ENCODE measurements around the gene MISP3.

The MISP3 gene

GRCh38 chr19:14080887-14081796 lies 8.6 kb downstream of the MISP3 start:
- peak; percentile 100 for DNase-seq (ENCODE audit: low spot score)

DNA sequence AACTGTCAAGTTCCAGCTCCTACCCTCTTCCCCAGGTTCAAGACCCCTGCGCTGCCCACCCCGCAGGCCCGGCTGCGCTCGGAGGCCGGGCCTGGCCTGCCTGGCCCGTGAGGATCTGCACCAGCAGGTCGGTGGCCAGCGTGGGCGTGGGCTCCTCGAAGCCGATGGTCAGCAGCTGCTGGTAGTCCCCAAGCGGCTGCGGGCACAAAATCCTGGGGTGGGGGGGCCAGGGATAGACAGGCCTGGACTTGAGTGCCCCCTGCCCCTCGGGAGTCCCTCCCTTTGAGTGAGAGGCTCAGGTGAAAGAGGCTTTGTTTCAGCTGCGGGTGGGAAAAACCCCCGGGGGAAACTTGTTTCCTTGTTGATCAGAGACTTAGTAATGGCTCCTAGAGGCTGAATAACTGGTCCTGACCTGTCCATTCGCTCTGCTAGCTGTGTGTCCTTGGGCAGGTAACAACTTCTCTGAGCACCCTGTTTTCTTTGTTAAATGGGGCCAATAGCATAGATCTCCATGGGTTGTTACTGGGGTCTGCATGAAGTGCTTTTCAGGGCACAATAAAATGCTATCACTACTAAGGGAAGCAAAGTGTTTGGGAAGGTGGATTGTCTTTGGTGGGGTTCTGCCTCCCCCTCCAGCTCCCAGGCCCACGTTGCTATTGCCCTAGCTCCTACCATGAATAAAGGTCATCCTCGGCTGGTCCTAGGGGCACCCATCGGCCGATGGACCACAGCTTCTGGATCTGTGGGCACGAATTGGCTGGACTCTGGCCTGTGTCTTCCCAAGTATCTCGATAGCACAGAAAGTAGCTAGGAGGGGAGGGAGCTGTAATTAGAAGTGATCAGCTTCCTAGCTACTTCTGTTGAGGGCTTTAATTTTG lies 9.4 kb downstream of the MISP3 start:
- no peak for DNase-seq (ENCODE audit: low spot score)

- DNase-seq (ENCODE audit: low spot score) = no peak
Observed at GRCh38 chr19:14082675-14082960, 10.0 kb downstream of the MISP3 start.

DNA sequence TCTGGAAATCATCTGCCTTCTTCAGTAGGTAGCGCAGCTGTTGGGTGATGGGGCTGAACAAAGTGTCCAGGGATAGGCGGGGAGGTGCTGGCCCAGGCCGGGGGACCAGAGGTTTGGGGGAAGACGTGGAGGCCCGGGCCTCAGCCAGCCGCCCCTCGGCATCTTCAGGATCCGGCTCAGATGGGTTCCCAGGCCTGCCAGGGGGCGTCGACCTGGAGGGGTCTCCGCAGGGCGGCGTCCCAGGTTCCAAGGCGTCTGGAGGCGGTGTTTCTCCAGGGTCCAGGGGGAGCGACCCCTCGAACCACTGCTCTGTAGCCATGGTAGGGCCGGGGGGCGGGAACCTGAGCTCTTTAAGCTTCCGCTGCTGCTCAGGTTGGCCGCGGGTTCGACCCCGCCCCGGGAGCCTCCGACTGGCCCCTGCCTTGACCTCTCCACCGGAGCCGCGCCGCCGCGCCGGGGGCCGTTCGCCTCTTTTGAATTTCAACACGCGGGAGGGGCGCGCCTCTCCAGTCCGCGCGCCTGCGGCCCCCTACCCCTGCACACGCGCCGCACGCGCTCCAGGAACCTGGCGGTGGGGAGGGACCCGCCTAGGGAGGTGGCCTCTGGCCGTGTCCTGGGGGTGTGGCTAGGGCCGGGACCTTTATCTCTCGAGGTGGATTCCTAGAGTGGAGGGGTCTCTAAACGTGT lies 12.9 kb downstream of the MISP3 start, which contains the start of gene C19orf67:
Gene C19orf67, minus strand, starts transcription at position 475 of the 687 bp plus-strand sequence. Its CDS starts 156 bp downstream, at position 319.
- no peak for DNase-seq (ENCODE audit: low spot score)

GRCh38 chr19:14086098-14086497 lies 13.5 kb downstream of the MISP3 start:
- DNase-seq (ENCODE audit: low spot score) = no peak

- no peak for DNase-seq (ENCODE audit: low spot score)
Observed at GRCh38 chr19:14088634-14089411, 16.2 kb downstream of the MISP3 start.

DNA sequence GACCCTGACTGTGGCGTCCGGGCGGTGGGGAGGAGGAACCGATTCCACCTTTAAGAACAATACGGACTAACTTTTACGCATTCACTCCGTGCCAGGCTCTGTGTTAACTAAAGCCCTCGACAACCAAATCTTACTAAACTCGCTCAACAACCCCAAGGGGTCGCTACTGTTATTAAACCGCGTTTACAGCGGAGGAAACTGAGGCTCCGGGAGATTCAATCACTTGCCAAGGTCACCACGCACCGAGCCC lies 16.8 kb downstream of the MISP3 start:
- DNase-seq (ENCODE audit: low spot score) = no peak

- no peak for DNase-seq (ENCODE audit: low spot score)
Observed at GRCh38 chr19:14089662-14090508, 17.3 kb downstream of the MISP3 start.

GRCh38 chr19:14090509-14091080 lies 18.0 kb downstream of the MISP3 start, which contains the start of gene SAMD1:
SAMD1 (minus strand) TSS chr19:14090751.
- peak; percentile 71 for DNase-seq (ENCODE audit: low spot score)

DNA sequence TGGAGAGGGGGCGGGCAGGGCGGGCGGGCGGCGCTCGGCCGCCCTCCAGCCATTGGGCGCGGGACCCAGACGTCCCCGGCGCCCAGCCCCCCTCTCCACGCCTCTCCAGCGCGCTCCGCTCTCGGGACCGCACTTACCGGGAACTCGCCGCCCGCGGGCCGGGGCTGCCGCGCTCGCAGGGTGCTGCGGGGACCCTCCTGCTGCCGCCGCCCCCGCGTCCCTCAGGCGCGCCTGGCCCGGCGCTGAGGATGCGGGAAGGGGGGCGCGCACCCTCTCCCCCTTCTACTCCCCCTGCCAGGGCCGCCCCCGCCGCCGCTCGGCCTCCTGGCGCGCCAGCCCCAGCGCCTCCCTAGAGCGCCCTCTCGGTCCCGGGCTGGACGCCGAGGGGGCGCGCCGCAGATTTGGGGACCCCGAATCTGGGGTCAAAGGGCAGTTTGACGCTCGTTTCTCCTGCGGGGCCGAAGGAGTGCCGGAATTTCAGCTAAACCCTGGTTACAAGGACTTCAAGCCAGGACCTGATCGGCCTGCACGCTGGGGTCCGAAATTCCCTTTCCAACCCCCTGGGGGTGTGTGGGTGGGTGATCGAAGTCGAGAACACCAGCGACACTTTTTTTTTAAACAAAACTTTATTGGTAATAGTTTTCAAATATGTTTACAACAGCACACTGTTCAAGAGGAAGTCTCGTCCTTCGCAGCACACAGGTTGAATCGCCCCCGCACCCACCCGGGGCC lies 18.7 kb downstream of the MISP3 start:
- DNase-seq (ENCODE audit: low spot score) = no peak

DNA sequence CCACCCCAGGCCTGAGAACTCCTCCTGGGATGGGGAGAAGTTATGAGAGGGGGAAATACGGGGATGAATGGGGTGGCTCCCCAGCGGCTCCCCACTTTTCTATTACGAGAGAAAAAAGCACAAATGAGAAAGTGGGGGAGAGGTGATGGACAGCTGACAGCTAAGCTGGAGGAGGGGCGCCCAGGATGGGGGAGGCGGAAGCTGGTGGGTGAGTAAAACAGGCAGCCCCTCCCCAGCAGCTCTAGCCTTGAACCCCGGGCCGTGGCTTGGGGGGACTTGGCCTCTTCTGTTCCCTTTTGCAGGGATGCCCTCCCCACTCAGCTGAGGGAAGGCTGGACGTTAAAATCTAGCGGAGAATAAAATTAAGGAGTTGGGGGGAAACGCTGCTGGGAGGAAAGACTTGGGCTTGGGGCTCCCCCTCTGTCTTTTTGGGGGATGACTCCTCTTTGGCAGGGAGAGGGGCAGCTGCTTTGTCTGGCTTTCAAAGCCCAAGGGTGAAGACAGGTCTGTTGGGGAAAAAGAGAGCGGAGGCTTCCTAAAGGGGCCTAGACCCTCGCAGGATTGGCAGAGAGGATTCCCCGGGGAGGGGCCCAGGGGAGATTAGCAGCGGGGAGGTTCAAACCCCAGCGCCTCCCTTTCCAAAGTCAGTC lies 19.4 kb downstream of the MISP3 start:
- no peak for DNase-seq (ENCODE audit: low spot score)

DNA sequence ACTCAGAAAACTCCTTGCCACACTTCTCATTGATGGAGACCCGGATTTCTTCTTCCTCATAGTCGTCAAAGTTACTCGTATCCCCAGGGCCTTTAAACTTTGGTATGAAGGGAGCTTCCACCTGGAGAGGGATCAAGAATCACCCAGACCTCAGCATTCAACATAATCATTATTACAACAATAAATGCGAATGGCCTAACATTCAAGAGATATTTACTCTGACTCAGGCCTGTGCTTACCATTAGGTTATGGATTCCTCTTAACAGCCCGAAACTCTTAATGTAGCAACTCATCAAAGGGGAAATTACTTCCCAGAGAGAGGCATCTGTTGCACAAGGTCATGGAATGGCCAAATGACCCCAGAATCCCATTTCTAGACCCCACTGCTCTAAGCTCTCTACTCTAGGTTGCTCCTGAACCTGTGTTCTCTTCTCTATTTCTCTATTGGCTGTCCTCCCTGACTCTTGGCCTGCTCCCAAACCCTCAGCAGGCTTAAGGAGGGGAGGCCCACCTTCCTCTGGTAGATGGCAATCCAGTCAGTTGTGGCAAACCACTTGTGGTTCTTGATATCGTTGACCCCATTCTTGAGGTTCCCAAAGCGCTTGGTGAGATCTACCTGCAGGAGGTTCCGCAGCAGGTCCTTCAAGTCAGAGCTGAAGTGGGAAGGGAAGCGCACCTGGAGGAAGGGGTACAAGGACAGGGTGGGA lies 20.7 kb downstream of the MISP3 start:
- DNase-seq (ENCODE audit: low spot score) = no peak

DNA sequence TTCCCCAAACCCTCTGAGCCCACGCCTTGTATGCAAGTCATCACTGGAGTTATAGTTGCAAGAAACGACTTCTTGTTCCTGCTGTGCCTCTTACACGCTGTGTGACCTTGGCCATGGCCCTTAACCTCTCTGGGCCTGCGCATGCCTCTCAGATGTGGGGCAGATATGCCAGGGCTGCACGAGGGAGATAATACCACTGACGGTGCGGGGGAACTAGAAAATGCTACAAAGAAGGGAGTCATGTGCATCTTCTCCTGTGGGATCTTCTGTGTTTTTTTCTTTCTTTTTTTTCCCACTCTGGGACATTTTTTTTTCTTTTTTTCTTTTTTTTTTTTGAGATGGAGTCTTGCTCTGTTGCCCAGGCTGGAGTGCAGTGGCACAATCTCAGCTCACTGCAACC lies 22.3 kb downstream of the MISP3 start:
- no peak for DNase-seq (ENCODE audit: low spot score)

DNA sequence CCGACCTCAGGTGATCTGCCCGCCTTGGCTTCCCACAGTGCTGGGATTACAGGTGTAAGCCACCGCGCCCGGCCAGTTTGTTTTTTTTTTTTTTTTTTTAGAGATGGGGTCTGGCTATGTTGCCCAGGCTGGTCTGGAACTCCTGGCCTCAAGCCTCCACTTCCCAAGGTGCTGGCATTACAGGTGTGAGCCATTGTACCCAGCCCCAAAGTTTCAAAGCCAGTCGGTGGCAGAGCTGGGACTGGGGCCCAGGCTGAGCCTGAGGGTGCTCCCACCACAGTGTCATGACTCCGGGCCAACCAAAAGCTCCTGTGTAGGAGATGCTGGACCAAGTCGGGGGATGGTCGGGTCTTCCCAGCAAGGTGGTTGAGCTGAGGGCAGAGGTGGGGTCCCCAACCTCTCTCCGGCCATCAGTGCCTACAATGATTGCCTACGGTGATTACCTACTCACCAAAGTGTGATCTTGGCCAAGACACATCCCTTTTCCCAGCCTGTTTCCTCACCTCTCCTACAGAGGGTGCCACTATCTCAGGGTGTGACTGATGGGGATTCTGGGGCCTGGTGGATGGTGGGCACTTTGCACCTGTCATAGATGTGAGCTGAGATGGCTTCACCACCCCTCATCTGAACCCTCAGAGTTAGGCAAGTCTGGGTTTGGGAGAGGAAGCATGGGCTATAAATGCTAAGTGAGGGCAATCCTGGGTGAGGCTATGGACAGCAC lies 23.8 kb downstream of the MISP3 start:
- no peak for DNase-seq (ENCODE audit: low spot score)

GRCh38 chr19:14097532-14098151 lies 25.1 kb downstream of the MISP3 start:
- DNase-seq (ENCODE audit: low spot score) = no peak

- DNase-seq (ENCODE audit: low spot score) = no peak
Observed at GRCh38 chr19:14101003-14101545, 28.5 kb downstream of the MISP3 start.

- DNase-seq (ENCODE audit: low spot score) = no peak
Observed at GRCh38 chr19:14102102-14102696, 29.6 kb downstream of the MISP3 start.
